ENCODE measurements around the gene TMEM127. TPM values are rescaled to one million over a fixed set of nuclear protein-coding genes. Genes with fewer than 3 reads are reported as not detected.

The TMEM127 gene
- total RNA-seq, 1 experiment from 2014 or later: 31.5 TPM

DNA sequence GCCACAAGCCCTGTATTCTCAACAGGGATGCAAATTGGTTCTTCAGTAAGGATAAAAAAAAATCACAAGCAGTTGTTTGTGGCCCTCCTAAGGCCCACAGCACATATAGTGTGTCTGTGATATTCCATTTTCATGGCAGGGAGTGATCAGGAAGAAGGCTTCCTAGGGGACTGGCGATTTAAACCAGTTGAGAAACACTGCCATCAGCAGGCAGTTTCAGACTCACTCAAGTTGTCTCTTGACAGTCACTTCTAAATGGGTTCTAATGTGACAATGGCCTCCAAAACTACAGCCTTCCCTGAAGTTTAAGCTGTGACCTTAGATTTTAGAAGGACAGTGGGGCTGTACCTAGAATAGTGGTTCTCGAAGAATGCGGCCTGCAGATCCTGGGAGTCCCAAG, 6.2 kb upstream of the TMEM127 start:
- no peak overlapping the region for H3K4me3 Mint-ChIP-seq (ENCODE audit: unreplicated experiment)
- ChIA-PET CTCF (interaction anchor here (0.7 to 1.2 kb wide), 2 partner anchors 113 to 279 kb away, joined by 3 to 4 read pairs; no protein-coding TSS in a partner anchor), POLR2A (interaction anchor here (1.2 to 1.5 kb wide), 2 partner anchors 11 to 12 kb away, joined by 4 to 5 read pairs; no protein-coding TSS in a partner anchor)
- no peaks in the 10 kb centered on the region for H3K9me3 Mint-ChIP-seq (ENCODE audit: unreplicated experiment)
- no peaks in the 10 kb centered on the region for H3K27me3 Mint-ChIP-seq (ENCODE audit: insufficient read depth, unreplicated experiment)
- TF ChIP-seq CTCF (IDR thresholded peaks at IDR 0.05; ENCODE audit: unreplicated experiment): no peak
- no TSS peak for BruUV-seq (replicated peaks)
- intact Hi-C loops (cut with micrococcal nuclease): no loop called here
- H3K4me1 Mint-ChIP-seq (ENCODE audit: insufficient read depth, unreplicated experiment): no peaks in the 10 kb centered on the region
- no peak overlapping the region for H3K27ac Mint-ChIP-seq (ENCODE audit: low read depth, unreplicated experiment)
- H3K36me3 Mint-ChIP-seq (ENCODE audit: insufficient read depth, unreplicated experiment): peaks cover 97% of the 10 kb centered on the region
- DNase-seq (ENCODE audit: unreplicated experiment): no peak

- DNase-seq (ENCODE audit: unreplicated experiment): peak; percentile 34
- no peaks in the 10 kb centered on the region for H3K27me3 Mint-ChIP-seq (ENCODE audit: insufficient read depth, unreplicated experiment)
- H3K4me3 Mint-ChIP-seq (ENCODE audit: unreplicated experiment): peak overlapping the region; percentile 93
- H3K9me3 Mint-ChIP-seq (ENCODE audit: unreplicated experiment): no peaks in the 10 kb centered on the region
- POLR2A ChIA-PET: interaction anchor here (0.6 to 1.8 kb wide), 9 partner anchors 8 to 242 kb away, joined by 3 to 10 read pairs (median 3); partner anchors contain the start of genes NCAPH, SNRNP200 and STARD7
- TF ChIP-seq CTCF (IDR thresholded peaks at IDR 0.05; ENCODE audit: unreplicated experiment): peak; percentile 17
- intact Hi-C loops (cut with micrococcal nuclease): loop anchor here (5.0 to 10.0 kb wide), 3 partner anchors 70 to 240 kb away; partner anchors contain the start of genes NCAPH and NEURL3
- H3K36me3 Mint-ChIP-seq (ENCODE audit: insufficient read depth, unreplicated experiment): peaks cover 67% of the 10 kb centered on the region
- H3K4me1 Mint-ChIP-seq (ENCODE audit: insufficient read depth, unreplicated experiment): peaks cover 16% of the 10 kb centered on the region
- no TSS peak for BruUV-seq (replicated peaks)
- no peak overlapping the region for H3K27ac Mint-ChIP-seq (ENCODE audit: low read depth, unreplicated experiment)
- CTCF ChIA-PET: interaction anchor here (0.6 to 1.3 kb wide), 12 partner anchors 21 to 547 kb away, joined by 3 to 7 read pairs (median 3); no protein-coding TSS in a partner anchor
Measured at GRCh38 chr2:96267159-96267971, 1.6 kb upstream of the TMEM127 start.

- ChIA-PET POLR2A (interaction anchor here (0.6 to 1.8 kb wide), 5 partner anchors 39 to 268 kb away, joined by 3 to 13 read pairs (median 3); partner anchors contain the start of genes SNRNP200 and STARD7), CTCF (interaction anchor here (1.1 kb wide), 1 partner anchor 246 kb away, joined by 3 read pairs; no protein-coding TSS in a partner anchor)
- intact Hi-C loops (cut with micrococcal nuclease): loop anchor here (5.0 to 10.0 kb wide), 3 partner anchors 72 to 242 kb away; partner anchors contain the start of genes NCAPH and NEURL3
- no TSS peak for BruUV-seq (replicated peaks)
- H3K4me1 Mint-ChIP-seq (ENCODE audit: insufficient read depth, unreplicated experiment): peaks cover 31% of the 10 kb centered on the region
- no peaks in the 10 kb centered on the region for H3K27me3 Mint-ChIP-seq (ENCODE audit: insufficient read depth, unreplicated experiment)
- H3K36me3 Mint-ChIP-seq (ENCODE audit: insufficient read depth, unreplicated experiment): peaks cover 64% of the 10 kb centered on the region
- peak overlapping the region; percentile 93 for H3K4me3 Mint-ChIP-seq (ENCODE audit: unreplicated experiment)
- DNase-seq (ENCODE audit: unreplicated experiment): no peak
- TF ChIP-seq CTCF (IDR thresholded peaks at IDR 0.05; ENCODE audit: unreplicated experiment): no peak
- H3K27ac Mint-ChIP-seq (ENCODE audit: low read depth, unreplicated experiment): peak overlapping the region; percentile 68
- H3K9me3 Mint-ChIP-seq (ENCODE audit: unreplicated experiment): no peaks in the 10 kb centered on the region
Measured at GRCh38 chr2:96265349-96265839, 403 bp downstream of the TMEM127 start.

Measured in MCF 10A (cell line).